H1 (cell line): Measurements from ENCODE around the gene SAFB2. TPM values are rescaled to one million over a fixed set of nuclear protein-coding genes. Genes with fewer than 3 reads are reported as not detected.

Source experiments
- CTCF ChIA-PET: fragments of 300-600 bp; sonication (Branson Sonifier 250); formaldehyde crosslinking; loops from one replicate; lab custom pipeline; 2021; ENCODE audit not compliant: partially characterized antibody; lab: Charles Lee
- POLR2A ChIA-PET: fragments of 300-600 bp; sonication (Branson Sonifier 250); formaldehyde crosslinking; loops from one replicate; lab custom pipeline; 2021; ENCODE audit warnings: inconsistent platforms; ENCODE audit not compliant: partially characterized antibody; lab: Charles Lee
- DNase-seq, 2 experiments: peaks; one replicate each; pipeline versions ENCODE4 v3.0.0 to v3.0.0-alpha.2; 2010 to 2022; ENCODE audit warnings: low spot score in 2 of 2, low read depth in 1 of 2, mixed read lengths in 1 of 2
- FAIRE-seq: peaks from 2 replicates; lab custom pipeline; 2011; peaks lifted over from hg19 to GRCh38; lab: Jason Lieb, UNC
- H2AFZ ChIP-seq: 2 replicates; pipeline ENCODE4 v1.8.1; 2012; ENCODE audit warnings: low read length, inconsistent platforms
- H2AK5ac ChIP-seq: 2 replicates; pipeline ENCODE4 v1.6.1; 2013; ENCODE audit warnings: low read depth, low read length
- H2BK120ac ChIP-seq: replicated peaks from 2 replicates; pipeline ENCODE3; 2013; ENCODE audit warnings: low read depth, low read length, inconsistent platforms
- H2BK12ac ChIP-seq: 2 replicates; pipeline ENCODE4 v1.6.1; 2013; ENCODE audit warnings: low read depth, low read length
- H2BK15ac ChIP-seq: 2 replicates; pipeline ENCODE4 v1.6.1; 2013; ENCODE audit warnings: low read length
- H2BK20ac ChIP-seq: 2 replicates; pipeline ENCODE4 v1.6.1; 2013; ENCODE audit warnings: low read length
- H2BK5ac ChIP-seq: 2 replicates; pipeline ENCODE4 v1.6.1; 2013; ENCODE audit warnings: low read depth, low read length
- H3K14ac ChIP-seq: 2 replicates; pipeline ENCODE4 v1.6.1; 2013; ENCODE audit warnings: inconsistent platforms; ENCODE audit not compliant: insufficient read length
- H3K18ac ChIP-seq: 2 replicates; pipeline ENCODE4 v1.6.1; 2013; ENCODE audit warnings: low read length; ENCODE audit errors: extremely low read depth
- H3K23ac ChIP-seq: 2 replicates; pipeline ENCODE4 v1.6.1; 2013; ENCODE audit warnings: inconsistent platforms; ENCODE audit not compliant: insufficient read length
- H3K23me2 ChIP-seq: 2 replicates; pipeline ENCODE4 v1.6.1; 2013; ENCODE audit warnings: low read depth, low read length
- H3K27ac ChIP-seq: 2 replicates; pipeline ENCODE4 v1.6.1; 2011; ENCODE audit warnings: low read depth, low read length, inconsistent platforms
- H3K27me3 ChIP-seq, 4 experiments: replicated peaks in 1 of 4; 1 replicate in 1 of 4; 2 replicates in 3 of 4; pipeline versions ENCODE4 v1.6.1 to v1.8.1; 2011 to 2013; ENCODE audit warnings: low read length in 3 of 4, mild to moderate bottlenecking in 3 of 4, inconsistent platforms in 2 of 4, mixed read lengths in 2 of 4, moderate library complexity in 1 of 4; ENCODE audit not compliant: control insufficient read depth in 3 of 4, insufficient read depth in 3 of 4; ENCODE audit errors: extremely low read depth in 1 of 4
- H3K36me3 ChIP-seq, 4 experiments: 2 replicates each; pipeline versions ENCODE4 v1.6.1 to v1.8.1; 2011 to 2013; ENCODE audit warnings: mild to moderate bottlenecking in 4 of 4, low read length in 3 of 4, moderate library complexity in 2 of 4, control low read depth in 1 of 4, inconsistent platforms in 1 of 4; ENCODE audit not compliant: insufficient read depth in 4 of 4, control insufficient read depth in 2 of 4
- H3K4ac ChIP-seq: replicated peaks from 2 replicates; pipeline ENCODE3; 2013; ENCODE audit warnings: low read length, low read depth, mixed read lengths, inconsistent platforms; ENCODE audit not compliant: insufficient read length
- H3K4me1 ChIP-seq, 4 experiments: replicated peaks in 1 of 4; 1 replicate in 1 of 4; 2 replicates in 3 of 4; pipeline versions ENCODE4 v1.6.1 to v1.8.1; 2011 to 2013; ENCODE audit warnings: low read length in 3 of 4, inconsistent platforms in 2 of 4, mixed read lengths in 1 of 4; ENCODE audit not compliant: insufficient read depth in 4 of 4, control insufficient read depth in 3 of 4
- H3K4me2 ChIP-seq, 2 experiments: 2 replicates each; pipeline versions ENCODE4 v1.6.1 to v1.8.1; 2011 to 2013; ENCODE audit warnings: low read depth in 2 of 2, low read length in 2 of 2, control low read depth in 1 of 2, inconsistent platforms in 1 of 2, mild to moderate bottlenecking in 1 of 2; ENCODE audit not compliant: insufficient read depth in 1 of 2
- H3K4me3 ChIP-seq, 4 experiments: fragments of 200-600, 300-600 bp in 1 of 4; sonication (generic), shearing (Covaris generic), sonication (Bioruptor Twin) in 1 of 4; 2 replicates each; pipeline versions ENCODE4 v1.5.1 to v1.8.1; 2011 to 2016; ENCODE audit warnings: low read length in 4 of 4, low read depth in 3 of 4, control low read depth in 2 of 4, inconsistent platforms in 2 of 4, mild to moderate bottlenecking in 2 of 4, mixed read lengths in 1 of 4, moderate library complexity in 1 of 4; ENCODE audit not compliant: insufficient read depth in 2 of 4; ENCODE audit errors: extremely low read depth in 1 of 4
- H3K56ac ChIP-seq: replicated peaks from 2 replicates; pipeline ENCODE3; 2013; ENCODE audit warnings: low read depth, mild to moderate bottlenecking, mixed read lengths, low read length, inconsistent platforms; ENCODE audit not compliant: insufficient read length
- H3K79me1 ChIP-seq: 2 replicates; pipeline ENCODE4 v1.6.1; 2013; ENCODE audit warnings: low read depth, low read length, control low read depth
- H3K79me2 ChIP-seq, 2 experiments: 2 replicates each; pipeline versions ENCODE4 v1.6.1 to v1.8.1; 2012 to 2013; ENCODE audit warnings: low read length in 2 of 2, mild to moderate bottlenecking in 2 of 2, inconsistent platforms in 1 of 2; ENCODE audit not compliant: insufficient read depth in 2 of 2, control insufficient read depth in 1 of 2
- H3K9ac ChIP-seq, 4 experiments: replicated peaks in 1 of 4; 1 replicate in 1 of 4; 2 replicates in 3 of 4; pipeline versions ENCODE4 v1.6.1 to v1.8.1; 2011 to 2013; ENCODE audit warnings: low read depth in 3 of 4, low read length in 3 of 4, control low read depth in 2 of 4, mild to moderate bottlenecking in 2 of 4, moderate library complexity in 2 of 4, inconsistent platforms in 1 of 4; ENCODE audit errors: extremely low read depth in 1 of 4
- H3K9me3 ChIP-seq, 2 experiments: 2 replicates each; pipeline versions ENCODE4 v1.6.1 to v1.8.1; 2012 to 2013; ENCODE audit warnings: mild to moderate bottlenecking in 2 of 2, moderate library complexity in 2 of 2, control low read depth in 1 of 2, inconsistent platforms in 1 of 2, low read depth in 1 of 2, low read length in 1 of 2, mixed read lengths in 1 of 2; ENCODE audit not compliant: insufficient read depth in 2 of 2
- H4K20me1 ChIP-seq, 2 experiments: replicated peaks in 1 of 2; 2 replicates each; pipeline versions ENCODE3 to v1.8.1; 2011 to 2013; ENCODE audit warnings: inconsistent platforms in 2 of 2, low read length in 2 of 2, mild to moderate bottlenecking in 1 of 2; ENCODE audit not compliant: insufficient read depth in 2 of 2, control insufficient read depth in 1 of 2
- H4K5ac ChIP-seq: 2 replicates; pipeline ENCODE4 v1.6.1; 2013; ENCODE audit warnings: low read length, low read depth, mixed read lengths, inconsistent platforms; ENCODE audit not compliant: insufficient read length
- H4K8ac ChIP-seq: 2 replicates; pipeline ENCODE4 v1.8.0; 2013; ENCODE audit warnings: mild to moderate bottlenecking, moderate library complexity, low read length, inconsistent platforms; ENCODE audit not compliant: insufficient read depth; ENCODE audit errors: extremely low read depth
- H4K91ac ChIP-seq: replicated peaks from 2 replicates; pipeline ENCODE3; 2013; ENCODE audit warnings: low read length, mixed read lengths, inconsistent platforms; ENCODE audit not compliant: insufficient read length
- CBX5 ChIP-seq: fragments of 300-800, 300-1000 bp; sonication (generic); IDR thresholded peaks from 2 replicates; pipeline ENCODE4 v1.7.1; 2016; ENCODE audit warnings: antibody characterized with exemption, low read length, low read depth
- CTBP2 ChIP-seq: IDR thresholded peaks from 2 replicates; pipeline ENCODE4 v1.7.0; 2011; ENCODE audit warnings: borderline replicate concordance, mild to moderate bottlenecking, moderate library complexity, mixed read lengths, low read length; ENCODE audit not compliant: insufficient read depth, insufficient read length
- E2F6 ChIP-seq: IDR thresholded peaks from 2 replicates; pipeline ENCODE4 v1.6.1; 2012; ENCODE audit warnings: inconsistent platforms
- EZH2 ChIP-seq: fragments of 200-600 bp; sonication (generic); IDR thresholded peaks from 2 replicates; pipeline ENCODE4 v1.7.1; 2012; ENCODE audit warnings: low read depth, mild to moderate bottlenecking, moderate library complexity, low read length, inconsistent platforms; ENCODE audit not compliant: severe bottlenecking
- FOSL1 ChIP-seq: IDR thresholded peaks from 2 replicates; pipeline ENCODE4 v1.6.1; 2011; ENCODE audit warnings: mild to moderate bottlenecking, low read depth, low read length, moderate library complexity; ENCODE audit not compliant: insufficient read depth
- HDAC6 ChIP-seq: IDR thresholded peaks from one replicate; pipeline ENCODE4 v1.7.1; 2012; ENCODE audit warnings: low read depth, mild to moderate bottlenecking, inconsistent platforms, low read length, moderate library complexity
- POLR2A ChIP-seq, 2 experiments: IDR thresholded peaks; 1 replicate in 1 of 2; 2 replicates in 1 of 2; pipeline ENCODE4 v1.6.1; 2011; ENCODE audit warnings: low read depth in 2 of 2, low read length in 2 of 2, mild to moderate bottlenecking in 2 of 2; ENCODE audit errors: control extremely low read depth in 1 of 2
- SIN3A ChIP-seq, 2 experiments: IDR thresholded peaks in 1 of 2; conservative IDR thresholded peaks in 1 of 2; 2 replicates each; pipeline ENCODE4 v1.6.1; 2011 to 2012; ENCODE audit warnings: low read length in 2 of 2, improper control_type of control experiment in 1 of 2, low read depth in 1 of 2, mild to moderate bottlenecking in 1 of 2
- SRF ChIP-seq: IDR thresholded peaks from 2 replicates; pipeline ENCODE4 v1.6.1; 2011; ENCODE audit warnings: mild to moderate bottlenecking, low read depth, low read length, moderate library complexity
- TBP ChIP-seq: IDR thresholded peaks from 2 replicates; pipeline ENCODE4 v1.6.1; 2011; ENCODE audit warnings: low read depth, low read length, improper control_type of control experiment
- WGBS, 2 experiments: shearing (Covaris generic) in 1 of 2; methylation state at CpG; one replicate each; pipeline versions ENCODE4 v1.1.6 to v1.1.7; 2013 to 2015; ENCODE audit warnings: low lambda C conversion rate in 2 of 2, mixed read lengths in 2 of 2, inconsistent platforms in 1 of 2, low coverage in 1 of 2, missing lambda C conversion rate in 1 of 2; ENCODE audit not compliant: insufficient replicate concordance in 2 of 2, insufficient coverage in 1 of 2, insufficient read length in 1 of 2; ENCODE audit errors: extremely low coverage in 1 of 2, missing lambda C conversion rate in 1 of 2; 5-methylcytosine and 5-hydroxymethylcytosine counted together
- polyA plus RNA-seq, 7 experiments: library from polyadenylated mRNA; depleted of rRNA in 3 of 7; stranded (reverse) in 5 of 7; unstranded in 2 of 7; fragments of >200 nt in 5 of 7; fragments of 200-250 nt in 2 of 7; gene quantifications; 1 replicate in 5 of 7; 2 replicates in 1 of 7; 4 replicates in 1 of 7; pipeline versions ENCODE4 v1.2.1 to v1.2.3, GENCODE V29; 2011 to 2013; ENCODE audit warnings: missing spikeins in 2 of 7, mixed read lengths in 2 of 7
- total RNA-seq: library from RNA; stranded (reverse); fragmentation: NEBNext Ultra II Directional; extraction: Animal tissue kit (Norgen Biotek cat#: 25700); gene quantifications from 2 replicates; pipeline ENCODE4 v1.2.1, GENCODE V29; 2021

The SAFB2 gene
- total and polyA plus RNA-seq, 2 of the 8 experiments (the other 6 are each of a cell fraction or from before 2014, with no cell fraction given) = 14.8 to 63.8 TPM

DNA sequence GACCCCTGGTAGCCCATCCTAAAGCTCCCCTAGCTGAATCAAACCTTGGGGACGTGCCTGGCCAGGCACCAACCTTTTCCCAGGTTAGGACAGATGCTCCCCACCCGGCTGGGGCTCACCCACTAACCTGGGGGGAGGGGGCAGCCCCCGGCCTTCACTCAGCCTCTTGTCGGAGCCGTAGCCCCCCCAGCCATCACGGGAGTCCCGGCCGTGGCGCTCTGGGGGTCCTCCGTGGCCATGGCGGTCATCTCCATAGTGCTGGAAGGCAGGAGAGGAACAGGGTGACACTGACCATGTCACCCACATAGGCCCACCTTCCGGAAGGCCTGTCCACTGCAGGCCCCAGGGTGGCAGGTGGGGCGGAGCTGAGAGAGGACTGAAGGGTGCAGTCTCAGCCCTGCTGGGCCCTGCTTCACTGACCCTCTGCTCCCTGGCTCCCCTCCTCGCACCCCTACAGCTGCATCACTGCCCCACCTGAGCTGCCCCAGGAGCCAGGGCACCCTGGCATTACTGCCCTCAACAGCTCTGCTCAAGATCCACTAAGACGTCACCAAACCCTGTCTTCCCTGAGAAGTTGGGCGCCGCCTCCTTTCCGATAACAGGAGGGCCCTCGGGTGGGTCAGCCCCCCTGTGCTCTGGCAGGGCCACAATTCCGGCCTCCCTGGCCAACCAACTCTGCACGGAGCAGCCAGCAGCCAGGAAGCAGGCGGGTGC, 32.3 kb downstream of the SAFB2 start:
- POLR2A ChIA-PET = interaction anchor here (0.5 to 1.2 kb wide), 2 partner anchors 74 to 199 kb away, joined by 3 read pairs; no protein-coding TSS in a partner anchor
- H3K23me2 ChIP-seq = peaks cover 2% of the 10 kb centered on the region; the same call in 1 of the 2 replicates
- H4K5ac ChIP-seq = no peak overlapping the region
- peak overlapping the region; percentile 20; the same call in 1 of the 2 replicates for H4K8ac ChIP-seq
- no peak overlapping the region for H2BK120ac ChIP-seq
- no peak overlapping the region for H2AFZ ChIP-seq
- H2BK20ac ChIP-seq = no peak overlapping the region
- no peak overlapping the region for H3K4ac ChIP-seq
- H3K9ac ChIP-seq = no peak overlapping the region; a peak in 1 of 7 replicates
- H2BK12ac ChIP-seq = no peak overlapping the region
- TF ChIP-seq EZH2 (no peak), FOSL1 (no peak), SRF (no peak), E2F6 (no peak), HDAC6 (no peak), TBP (no peak), SIN3A (conservative IDR thresholded peaks at IDR 0.05 in 1 of 2, IDR thresholded peaks at IDR 0.05 in 1 of 2; ENCODE audit: low read depth in 1 of 2, low read length in 2 of 2) (no peak), CTBP2 (no peak), POLR2A (IDR thresholded peaks at IDR 0.05; ENCODE audit: control extremely low read depth in 1 of 2, low read depth in 2 of 2, low read length in 2 of 2) (no peak), CBX5 (no peak)
- TF ChIP-seq, all 59 proteins: peak for 0
- Histone ChIP-seq H2BK15ac (no peak overlapping the region), H3K79me2 (no peaks in the 10 kb centered on the region), H3K18ac (no peak overlapping the region), H3K4me2 (no peak overlapping the region), H3K79me1 (peaks cover 12% of the 10 kb centered on the region), H3K23ac (no peak overlapping the region), H3K36me3 (peaks cover 29 to 61% (median 47%) of the 10 kb centered on the region in 4 experiments; a peak in 7 of 8 replicates), H4K20me1 (peaks cover 4 to 34% of the 10 kb centered on the region in 2 experiments), H3K27ac (0 out of 2 replicates have a peak overlapping the region, but pooled peaks have one; percentile 47), H3K56ac (no peak overlapping the region), H3K4me1 (peaks cover 0 to 18% (median 13%) of the 10 kb centered on the region in 4 experiments; a peak in 6 of 7 replicates), H3K14ac (no peak overlapping the region), H2BK5ac (no peak overlapping the region), H3K4me3 (no peak overlapping the region), H3K27me3 (no peaks in the 10 kb centered on the region), H3K9me3 (no peaks in the 10 kb centered on the region), H4K91ac (no peak overlapping the region), H2AK5ac (no peak overlapping the region)
- DNase-seq (no peak), FAIRE-seq (no peak)
- CTCF ChIA-PET = interaction anchor here (1.0 kb wide), 1 partner anchor 864 kb away, joined by 3 read pairs; no protein-coding TSS in a partner anchor
- WGBS, 2 experiments = 93% methylated on average over 18 of the region's 22 CpGs; no CpG with 5 or more reads in 1 of the 2 experiments
